ENCODE results near the gene TRIP12.

TRIP12 gene

DNA sequence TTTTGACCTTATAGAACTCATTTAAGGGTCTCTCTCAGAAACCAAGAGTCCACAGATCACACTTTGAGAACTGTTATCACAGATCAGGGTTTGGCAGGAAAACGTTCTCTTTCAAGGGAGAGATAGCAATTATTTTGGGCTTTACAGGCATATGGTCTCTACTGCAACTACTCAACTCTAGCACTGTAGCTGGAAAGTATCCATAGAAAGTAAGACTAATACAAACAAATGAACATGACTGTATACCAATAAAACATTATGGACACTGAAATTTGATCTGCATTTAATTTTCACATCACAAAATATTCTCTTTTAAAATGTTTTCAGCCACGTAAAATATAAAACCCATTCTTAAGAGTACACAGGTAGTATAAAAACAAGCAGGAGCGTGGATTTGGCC lies 100.5 kb downstream of the TRIP12 start:
- TF ChIP-seq, protein P1, sequence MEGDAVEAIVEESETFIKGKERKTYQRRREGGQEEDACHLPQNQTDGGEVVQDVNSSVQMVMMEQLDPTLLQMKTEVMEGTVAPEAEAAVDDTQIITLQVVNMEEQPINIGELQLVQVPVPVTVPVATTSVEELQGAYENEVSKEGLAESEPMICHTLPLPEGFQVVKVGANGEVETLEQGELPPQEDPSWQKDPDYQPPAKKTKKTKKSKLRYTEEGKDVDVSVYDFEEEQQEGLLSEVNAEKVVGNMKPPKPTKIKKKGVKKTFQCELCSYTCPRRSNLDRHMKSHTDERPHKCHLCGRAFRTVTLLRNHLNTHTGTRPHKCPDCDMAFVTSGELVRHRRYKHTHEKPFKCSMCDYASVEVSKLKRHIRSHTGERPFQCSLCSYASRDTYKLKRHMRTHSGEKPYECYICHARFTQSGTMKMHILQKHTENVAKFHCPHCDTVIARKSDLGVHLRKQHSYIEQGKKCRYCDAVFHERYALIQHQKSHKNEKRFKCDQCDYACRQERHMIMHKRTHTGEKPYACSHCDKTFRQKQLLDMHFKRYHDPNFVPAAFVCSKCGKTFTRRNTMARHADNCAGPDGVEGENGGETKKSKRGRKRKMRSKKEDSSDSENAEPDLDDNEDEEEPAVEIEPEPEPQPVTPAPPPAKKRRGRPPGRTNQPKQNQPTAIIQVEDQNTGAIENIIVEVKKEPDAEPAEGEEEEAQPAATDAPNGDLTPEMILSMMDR (IDR thresholded peaks at IDR 0.05; ENCODE audit: low read depth, low read length) = no peak
- H3K4me3 ChIP-seq (ENCODE audit: low read depth, low read length) = no peak overlapping the region
- no peak for DNase-seq (ENCODE audit: low read depth, low spot score)
- in situ Hi-C loops (cut with HindIII; ENCODE audit: low sequenced_read_pairs) = no loop called here

GRCh38 chr2:229818230-229818629 lies 103.6 kb downstream of the TRIP12 start:
- DNase-seq (ENCODE audit: low read depth, low spot score) = no peak
- in situ Hi-C loops (cut with HindIII; ENCODE audit: low sequenced_read_pairs) = no loop called here
- TF ChIP-seq, protein P1 (IDR thresholded peaks at IDR 0.05; ENCODE audit: low read depth, low read length) = no peak

DNA sequence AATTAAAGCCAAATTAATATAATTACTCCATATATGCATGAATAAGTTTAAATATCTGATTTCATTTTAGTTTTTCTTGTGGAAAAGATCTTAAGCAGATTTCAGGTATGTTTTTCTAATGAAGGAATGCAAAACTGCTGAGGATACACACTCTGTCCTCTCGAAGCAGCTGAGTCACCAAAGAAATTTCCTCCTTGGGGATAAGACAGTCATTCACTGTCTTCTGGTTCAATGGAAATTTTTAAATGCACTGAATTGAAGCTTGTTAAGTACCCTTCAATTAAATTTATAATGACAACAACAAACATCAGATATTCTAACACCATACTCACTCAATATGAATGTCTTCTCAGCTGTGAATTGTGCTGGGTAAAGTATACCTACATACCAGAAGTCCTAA lies 106.0 kb downstream of the TRIP12 start:
- in situ Hi-C loops (cut with HindIII; ENCODE audit: low sequenced_read_pairs) = no loop called here
- TF ChIP-seq, protein P1 (IDR thresholded peaks at IDR 0.05; ENCODE audit: low read depth, low read length) = no peak
- peak; percentile 46 for DNase-seq (ENCODE audit: low read depth, low spot score)
- H3K4me3 ChIP-seq (ENCODE audit: low read depth, low read length) = no peak overlapping the region

More at GRCh38 chr2:229818230-229818629, 103.6 kb downstream of the TRIP12 start:
- no peak overlapping the region for H3K4me3 ChIP-seq (ENCODE audit: low read depth, low read length)

DNA sequence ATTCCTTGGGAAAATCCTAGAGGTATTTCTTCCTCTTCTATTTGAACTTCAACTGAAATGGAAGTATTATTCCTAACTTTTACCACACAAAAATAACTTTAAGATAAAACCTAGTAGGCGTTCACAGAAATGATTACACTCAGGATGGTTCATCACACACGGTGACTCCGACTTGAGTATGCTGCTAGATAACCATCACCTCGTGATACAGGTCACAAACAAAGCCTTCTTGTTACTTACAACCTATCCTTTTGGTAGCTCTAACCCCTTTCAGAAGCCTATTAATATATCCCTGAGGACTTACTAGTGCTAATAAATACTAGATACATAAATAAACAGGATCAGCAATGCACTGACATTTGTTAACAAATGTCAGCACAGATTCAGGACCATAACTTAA lies 106.5 kb downstream of the TRIP12 start:
- TF ChIP-seq, protein P1 (IDR thresholded peaks at IDR 0.05; ENCODE audit: low read depth, low read length) = no peak
- in situ Hi-C loops (cut with HindIII; ENCODE audit: low sequenced_read_pairs) = no loop called here
- DNase-seq (ENCODE audit: low read depth, low spot score) = no peak
- no peak overlapping the region for H3K4me3 ChIP-seq (ENCODE audit: low read depth, low read length)

- in situ Hi-C loops (cut with HindIII; ENCODE audit: low sequenced_read_pairs) = no loop called here
- TF ChIP-seq, protein P1 (IDR thresholded peaks at IDR 0.05; ENCODE audit: low read depth, low read length) = no peak
- no peak for DNase-seq (ENCODE audit: low read depth, low spot score)
- no peak overlapping the region for H3K4me3 ChIP-seq (ENCODE audit: low read depth, low read length)
These were observed 111.0 kb downstream of the TRIP12 start for GRCh38 chr2:229810786-229811185.

- in situ Hi-C loops (cut with HindIII; ENCODE audit: low sequenced_read_pairs) = no loop called here
- DNase-seq (ENCODE audit: low read depth, low spot score) = no peak
- no peak overlapping the region for H3K4me3 ChIP-seq (ENCODE audit: low read depth, low read length)
- TF ChIP-seq, protein P1 (IDR thresholded peaks at IDR 0.05; ENCODE audit: low read depth, low read length) = no peak
These were observed 116.2 kb downstream of the TRIP12 start for GRCh38 chr2:229805559-229805958.

DNA sequence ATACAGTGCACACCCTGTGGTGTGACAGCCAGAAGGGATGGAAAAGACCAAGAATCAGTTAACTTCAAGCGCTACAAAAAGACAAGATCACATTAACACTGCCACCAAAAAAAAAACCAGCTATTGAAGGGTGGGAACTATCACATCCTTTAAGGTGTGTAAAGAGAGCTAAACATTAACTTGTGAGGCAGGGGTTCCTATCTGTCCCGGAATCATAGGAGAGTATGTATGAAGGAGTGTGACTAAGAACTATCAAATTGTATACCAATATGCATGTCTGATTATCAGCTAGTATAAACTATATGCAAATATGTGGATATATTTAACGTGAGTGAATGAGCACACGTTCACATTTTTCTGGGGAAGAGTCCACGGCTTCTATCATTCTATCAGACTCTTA lies 119.0 kb downstream of the TRIP12 start:
- in situ Hi-C loops (cut with HindIII; ENCODE audit: low sequenced_read_pairs) = no loop called here
- TF ChIP-seq, protein P1 (IDR thresholded peaks at IDR 0.05; ENCODE audit: low read depth, low read length) = no peak
- no peak for DNase-seq (ENCODE audit: low read depth, low spot score)
- H3K4me3 ChIP-seq (ENCODE audit: low read depth, low read length) = no peak overlapping the region

Data from astrocyte of the spinal cord (primary cell).